ENCODE results near the gene SLC6A19. TPM values are rescaled to one million over a fixed set of nuclear protein-coding genes. Genes with fewer than 3 reads are reported as not detected.

SLC6A19 gene
- total and polyA plus RNA-seq, 9 of the 15 experiments (the other 6 are each of a cell fraction or from before 2014, with no cell fraction given): 0.03 to 1.6 (median 0.59) TPM

DNA sequence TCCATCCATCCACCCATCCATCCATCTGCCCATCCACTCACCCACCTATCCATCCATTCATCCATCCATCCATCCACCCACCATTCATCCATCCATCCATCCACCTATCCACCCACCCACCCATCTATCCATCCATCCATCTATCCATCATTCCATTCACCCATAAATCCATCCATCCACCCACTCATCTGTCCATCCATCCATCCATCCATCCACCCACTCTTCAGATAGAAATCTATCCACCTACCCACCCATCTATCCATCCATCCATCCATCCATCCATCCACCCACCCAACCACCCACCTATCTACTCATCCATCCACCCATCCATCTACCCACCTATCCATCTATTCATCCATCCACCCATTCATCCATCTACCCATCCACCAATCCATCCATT lies 35.0 kb upstream of the SLC6A19 start (continued):
- TF ChIP-seq, protein P1, sequence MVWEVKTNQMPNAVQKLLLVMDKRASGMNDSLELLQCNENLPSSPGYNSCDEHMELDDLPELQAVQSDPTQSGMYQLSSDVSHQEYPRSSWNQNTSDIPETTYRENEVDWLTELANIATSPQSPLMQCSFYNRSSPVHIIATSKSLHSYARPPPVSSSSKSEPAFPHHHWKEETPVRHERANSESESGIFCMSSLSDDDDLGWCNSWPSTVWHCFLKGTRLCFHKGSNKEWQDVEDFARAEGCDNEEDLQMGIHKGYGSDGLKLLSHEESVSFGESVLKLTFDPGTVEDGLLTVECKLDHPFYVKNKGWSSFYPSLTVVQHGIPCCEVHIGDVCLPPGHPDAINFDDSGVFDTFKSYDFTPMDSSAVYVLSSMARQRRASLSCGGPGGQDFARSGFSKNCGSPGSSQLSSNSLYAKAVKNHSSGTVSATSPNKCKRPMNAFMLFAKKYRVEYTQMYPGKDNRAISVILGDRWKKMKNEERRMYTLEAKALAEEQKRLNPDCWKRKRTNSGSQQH (CRISPR knock-in tag; IDR thresholded peaks at IDR 0.05): 0 out of 2 replicates have a peak, but pooled peaks have one; percentile 11
- TF ChIP-seq KDM4B (IDR thresholded peaks at IDR 0.05; ENCODE audit: borderline replicate concordance in 2 of 2, low read depth in 1 of 2) (no peak), KAT8 (IDR thresholded peaks at IDR 0.05; ENCODE audit: low read depth) (no peak), ZNF232 (CRISPR knock-in tag; IDR thresholded peaks at IDR 0.05) (no peak), ZNF217 (CRISPR knock-in tag; IDR thresholded peaks at IDR 0.05) (no peak), CREB1 (IDR thresholded peaks at IDR 0.05) (no peak), CREB1 (CRISPR knock-in tag; IDR thresholded peaks at IDR 0.05) (no peak), CREBBP (IDR thresholded peaks at IDR 0.05; ENCODE audit: low read depth, low read length) (peak; percentile 63), FOS (IDR thresholded peaks at IDR 0.05; ENCODE audit: extremely low read depth, insufficient read length) (no peak), TAF7 (tag; IDR thresholded peaks at IDR 0.05) (no peak)

DNA sequence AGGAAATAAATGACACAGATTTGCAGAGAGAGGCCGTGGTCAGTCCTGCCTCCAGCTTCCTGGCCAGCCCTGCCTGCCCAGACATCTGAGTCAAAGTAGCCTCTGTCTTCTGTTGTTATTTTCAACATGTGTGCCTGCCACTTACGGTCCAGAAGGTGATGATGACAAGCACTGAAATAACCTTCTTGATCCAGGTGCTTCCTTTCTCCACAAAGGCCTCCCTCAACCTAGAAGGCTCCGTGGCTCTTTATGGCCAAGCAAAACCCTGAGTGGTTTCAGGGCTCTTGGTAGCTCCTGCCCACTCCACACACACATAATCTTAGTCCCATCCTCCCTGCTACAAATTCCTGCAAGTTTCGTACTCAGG lies 34.1 kb upstream of the SLC6A19 start:
- ChIA-PET CTCF (ENCODE audit: low intra/inter-chr PET ratio) (interaction anchor here (0.6 to 2.7 kb wide), 9 partner anchors 12 to 477 kb away, joined by 3 to 25 read pairs (median 10); partner anchors contain the start of gene TRIP13), POLR2A (no interaction called here)
- no TSS peak for BruUV-seq (replicated peaks)
- Histone ChIP-seq H3K27ac (ENCODE audit: extremely low read depth, low read depth, low read length) (no peak overlapping the region), H3K4me2 (ENCODE audit: insufficient read depth, low read length) (no peak overlapping the region), H3K79me2 (ENCODE audit: control insufficient read depth, insufficient read depth, low read length) (no peaks in the 10 kb centered on the region), H3K36me3 (ENCODE audit: control insufficient read depth, insufficient read depth, low read length) (no peaks in the 10 kb centered on the region), H3K9me1 (ENCODE audit: control insufficient read depth, insufficient read depth, low read length) (no peaks in the 10 kb centered on the region), H4K20me1 (replicated peaks; ENCODE audit: control insufficient read depth, insufficient read depth, low read length) (peaks cover 19% of the 10 kb centered on the region), H3K27me3 (ENCODE audit: control insufficient read depth in 2 of 2, insufficient read depth in 2 of 2, low read length in 2 of 2) (peaks cover 15 to 58% of the 10 kb centered on the region in 2 experiments), H3K4me1 (replicated peaks in 1 of 2; ENCODE audit: control insufficient read depth in 2 of 2, insufficient read depth in 2 of 2, low read length in 2 of 2) (peaks cover 0 to 34% of the 10 kb centered on the region in 2 experiments; a peak in 3 of 5 replicates), H2AFZ (ENCODE audit: low read depth, low read length) (no peak overlapping the region), H3K9ac (ENCODE audit: insufficient read depth in 1 of 2, low read depth in 2 of 2, low read length in 2 of 2) (no peak overlapping the region), H3K4me3 (no peak overlapping the region), H3K9me3 (replicated peaks; ENCODE audit: control insufficient read depth, insufficient read depth, low read depth, low read length) (no peaks in the 10 kb centered on the region)
- DNase-seq (ENCODE audit: extremely low read depth in 1 of 4, low spot score in 3 of 4) (no peak), FAIRE-seq (no peak), ATAC-seq (no peak)
- in situ Hi-C loops (cut with MboI) (loop anchor here (5.0 kb wide), 1 partner anchor 475 kb away; no protein-coding TSS in a partner anchor), intact Hi-C loops (cut with micrococcal nuclease) (loop anchor here (1.0 to 10.0 kb wide), 2 partner anchors 173 to 244 kb away; no protein-coding TSS in a partner anchor)
- 0% methylated on average over 4 of the region's 4 CpGs for WGBS (ENCODE audit: insufficient coverage, low coverage, missing lambda C conversion rate)
- TF ChIP-seq KDM2B (CRISPR knock-in tag; IDR thresholded peaks at IDR 0.05): 0 out of 2 replicates have a peak, but pooled peaks have one; percentile 10
- TF ChIP-seq ZFPM2 (CRISPR knock-in tag; IDR thresholded peaks at IDR 0.05): no peak
- TF ChIP-seq CREB1 (IDR thresholded peaks at IDR 0.05): no peak
- TF ChIP-seq CREB1 (CRISPR knock-in tag; IDR thresholded peaks at IDR 0.05): no peak

Measured in K562 (cell line).